GM23338 (cell line): ENCODE data around the gene OPRL1. TPM values are rescaled to one million over a fixed set of nuclear protein-coding genes. Genes with fewer than 3 reads are reported as not detected.

Experiments used
- ATAC-seq: fragments of 200-7000 bp; cut with Tn5 transposase; 3 replicates; pipeline ENCODE4 v1.9.1; 2020
- DNase-seq: peaks from one replicate; pipeline ENCODE4 v3.0.0-alpha.2; 2015; ENCODE audit warnings: low spot score
- H2AFZ ChIP-seq: fragments of 200-600 bp; sonication (generic); 2 replicates; pipeline ENCODE4 v1.8.0; 2016; ENCODE audit warnings: antibody characterized with exemption, mild to moderate bottlenecking, moderate library complexity
- H3F3A ChIP-seq: fragments of 200-600 bp; sonication (generic); replicated peaks from 2 replicates; pipeline ENCODE4 v1.8.0; 2017; ENCODE audit warnings: antibody characterized with exemption, mixed run types, low read depth
- H3K27ac ChIP-seq: fragments of 200-600 bp; sonication (generic); 2 replicates; pipeline ENCODE4 v1.6.1; 2016; ENCODE audit warnings: low read depth
- H3K27me3 ChIP-seq: fragments of 200-600 bp; sonication (generic); 2 replicates; pipeline ENCODE4 v1.8.0; 2016; ENCODE audit warnings: mild to moderate bottlenecking, mixed run types, moderate library complexity; ENCODE audit not compliant: insufficient read depth
- H3K36me3 ChIP-seq: fragments of 200-600 bp; sonication (generic); 2 replicates; pipeline ENCODE4 v1.8.0; 2016; ENCODE audit warnings: mild to moderate bottlenecking; ENCODE audit not compliant: insufficient read depth
- H3K4me1 ChIP-seq: fragments of 200-600 bp; sonication (generic); 2 replicates; pipeline ENCODE4 v1.8.0; 2016; ENCODE audit warnings: mild to moderate bottlenecking, moderate library complexity; ENCODE audit not compliant: insufficient read depth
- H3K4me2 ChIP-seq: fragments of 200-600 bp; sonication (generic); 2 replicates; pipeline ENCODE4 v1.7.1; 2017; ENCODE audit warnings: mixed run types
- H3K4me3 ChIP-seq: fragments of 200-600 bp; sonication (generic); 2 replicates; pipeline ENCODE4 v1.6.1; 2016; ENCODE audit warnings: mixed run types
- H3K79me2 ChIP-seq: fragments of 200-600 bp; sonication (generic); replicated peaks from 2 replicates; pipeline ENCODE4 v1.8.0; 2017; ENCODE audit warnings: mild to moderate bottlenecking; ENCODE audit not compliant: insufficient read depth
- H3K9me2 ChIP-seq: fragments of 200-600 bp; sonication (generic); 2 replicates; pipeline ENCODE4 v1.8.0; 2017; ENCODE audit not compliant: insufficient read depth
- H4K20me1 ChIP-seq: fragments of 200-600 bp; sonication (generic); replicated peaks from 2 replicates; pipeline ENCODE4 v1.8.0; 2017; ENCODE audit warnings: mild to moderate bottlenecking; ENCODE audit not compliant: insufficient read depth
- H3K27ac Mint-ChIP-seq: 2 replicates; pipeline ENCODE4 v1.8.0; 2020; ENCODE audit warnings: inconsistent platforms, mild to moderate bottlenecking, moderate library complexity, mixed read lengths
- H3K27me3 Mint-ChIP-seq: 3 replicates; pipeline ENCODE4 v1.8.0; 2022; ENCODE audit warnings: low read depth, mild to moderate bottlenecking, moderate library complexity, mixed read lengths, inconsistent platforms; ENCODE audit not compliant: insufficient read depth, poor library complexity
- H3K36me3 Mint-ChIP-seq: 3 replicates; pipeline ENCODE4 v1.8.0; 2021; ENCODE audit warnings: low read depth, mild to moderate bottlenecking, inconsistent platforms, moderate library complexity, mixed read lengths
- H3K4me1 Mint-ChIP-seq: 3 replicates; pipeline ENCODE4 v1.8.0; 2020; ENCODE audit warnings: mild to moderate bottlenecking, inconsistent platforms, mixed read lengths
- H3K4me3 Mint-ChIP-seq: 3 replicates; pipeline ENCODE4 v1.8.0; 2021; ENCODE audit warnings: moderate library complexity, mild to moderate bottlenecking, inconsistent platforms, mixed read lengths
- H3K9me3 Mint-ChIP-seq: 3 replicates; pipeline ENCODE4 v1.8.0; 2020; ENCODE audit warnings: moderate library complexity, mild to moderate bottlenecking, inconsistent platforms, mixed read lengths
- CREB1 ChIP-seq: fragments of 250-450 bp; sonication (Bioruptor Pico); IDR thresholded peaks from 2 replicates; pipeline ENCODE4 v1.5.0; 2020; ENCODE audit warnings: low read depth, mild to moderate bottlenecking, moderate library complexity
- CTCF ChIP-seq, 2 experiments: fragments of 200-600 bp in 1 of 2; sonication (generic) in 1 of 2; conservative IDR thresholded peaks; 2 replicates each; pipeline versions ENCODE4 v1.5.1 to v1.6.1; 2016 to 2017; ENCODE audit warnings: antibody characterized with exemption in 2 of 2, low read depth in 2 of 2, mild to moderate bottlenecking in 2 of 2, moderate library complexity in 1 of 2
- ETS1 ChIP-seq: IDR thresholded peaks from 2 replicates; pipeline ENCODE4 v1.6.1; 2016; ENCODE audit warnings: antibody characterized with exemption
- EZH2 ChIP-seq: fragments of 200-600 bp; sonication (generic); IDR thresholded peaks from one replicate; pipeline ENCODE4 v1.8.0; 2017; ENCODE audit warnings: antibody characterized with exemption, mild to moderate bottlenecking, low read depth; ENCODE audit not compliant: unreplicated experiment
- EZH2phosphoT487 ChIP-seq: fragments of 200-600 bp; sonication (generic); IDR thresholded peaks from one replicate; pipeline ENCODE4 v1.8.1; 2018; ENCODE audit warnings: antibody characterized with exemption; ENCODE audit not compliant: unreplicated experiment
- JUNB ChIP-seq: IDR thresholded peaks from one replicate; pipeline ENCODE4 v1.6.1; 2016; ENCODE audit warnings: antibody characterized with exemption; ENCODE audit not compliant: unreplicated experiment
- NANOG ChIP-seq: IDR thresholded peaks from 2 replicates; pipeline ENCODE4 v1.6.1; 2016; ENCODE audit warnings: antibody characterized with exemption, borderline replicate concordance
- POLR2AphosphoS5 ChIP-seq: IDR thresholded peaks from 2 replicates; pipeline ENCODE4 v1.6.1; 2016; ENCODE audit warnings: antibody characterized with exemption, low read depth
- REST ChIP-seq: IDR thresholded peaks from one replicate; pipeline ENCODE4 v1.6.1; 2018; ENCODE audit warnings: antibody characterized with exemption; ENCODE audit not compliant: unreplicated experiment
- STAT1 ChIP-seq: IDR thresholded peaks from one replicate; pipeline ENCODE4 v1.6.1; 2016; ENCODE audit warnings: antibody characterized with exemption; ENCODE audit not compliant: unreplicated experiment
- ZNF114 ChIP-seq: fragments of 250-450 bp; sonication (Bioruptor Pico); IDR thresholded peaks from 2 replicates; pipeline ENCODE4 v1.5.0; 2020; ENCODE audit warnings: mild to moderate bottlenecking, moderate library complexity
- ZNF331 ChIP-seq: fragments of 250-450 bp; sonication (Bioruptor Pico); IDR thresholded peaks from 2 replicates; pipeline ENCODE4 v1.5.0; 2020; ENCODE audit warnings: low read depth, mild to moderate bottlenecking, moderate library complexity
- ZNF462 ChIP-seq: fragments of 250-450 bp; sonication (Bioruptor Pico); IDR thresholded peaks from 2 replicates; pipeline ENCODE4 v1.5.0; 2020; ENCODE audit warnings: mild to moderate bottlenecking, moderate library complexity
- polyA plus RNA-seq: library from polyadenylated mRNA; unstranded; fragments of >200 nt; fragmentation: Nextera tagmentation; extraction: Ambion mirVana; gene quantifications from 2 replicates; pipeline ENCODE4 v1.2.1, GENCODE V29; 2016
- total RNA-seq: library from RNA; depleted of rRNA; stranded (reverse); fragments of >200 nt; shearing (Covaris generic); gene quantifications from 2 replicates; pipeline ENCODE4 v1.2.3, GENCODE V29; 2014

The OPRL1 gene
- total and polyA plus RNA-seq, 2 experiments from 2014 or later: 0.27 to 1.1 TPM

- Histone ChIP-seq H3F3A (peaks cover 7% of the 10 kb centered on the region), H3K36me3 (no peaks in the 10 kb centered on the region), H3K27me3 (peaks cover 17% of the 10 kb centered on the region), H3K9me2 (no peaks in the 10 kb centered on the region), H3K27ac (no peak overlapping the region), H3K4me3 (0 out of 2 replicates have a peak overlapping the region, but pooled peaks have one; percentile 69), H3K4me2 (no peak overlapping the region), H2AFZ (no peak overlapping the region), H4K20me1 (no peaks in the 10 kb centered on the region), H3K4me1 (no peaks in the 10 kb centered on the region), H3K79me2 (no peaks in the 10 kb centered on the region)
- H3K9me3 Mint-ChIP-seq: peaks cover 8% of the 10 kb centered on the region
- peaks cover 4% of the 10 kb centered on the region; the same call in 2 of the 3 replicates for H3K36me3 Mint-ChIP-seq
- ATAC-seq (no peak), DNase-seq (peak; percentile 0)
- peaks cover 31% of the 10 kb centered on the region for H3K27me3 Mint-ChIP-seq
- peaks cover 11% of the 10 kb centered on the region for H3K4me1 Mint-ChIP-seq
- TF ChIP-seq NANOG (no peak), EZH2 (no peak), ETS1 (no peak), JUNB (no peak), ZNF462 (CRISPR knock-in tag) (no peak), POLR2AphosphoS5 (no peak), CREB1 (CRISPR knock-in tag) (no peak), EZH2phosphoT487 (no peak), STAT1 (no peak), ZNF331 (CRISPR knock-in tag) (no peak), ZNF114 (CRISPR knock-in tag) (no peak), REST (no peak), CTCF (conservative IDR thresholded peaks at IDR 0.05; ENCODE audit: low read depth in 2 of 2) (no peak)
- H3K4me3 Mint-ChIP-seq: peak overlapping the region; percentile 59
- H3K27ac Mint-ChIP-seq: no peak overlapping the region
These were observed 21.2 kb downstream of the OPRL1 start for GRCh38 chr20:64100946-64101688.
